Right lobe of liver (tissue), 4 donors: ENCODE data around the gene DYNC2H1.

ENCODE experiments used
- POLR2A ChIP-seq: fragments of 450-650 bp; IDR thresholded peaks from one replicate; pipeline ENCODE4 v1.6.1; 2017; ENCODE audit warnings: antibody characterized with exemption, mild to moderate bottlenecking
- TF ChIP-seq, protein P1 (sequence below), 4 donors: fragments of 200-600 bp in 3 of 4; fragments of 450-650 bp in 1 of 4; IDR thresholded peaks; one replicate each; pipeline versions ENCODE4 v1.5.1 to v1.8.0; 2016 to 2022; ENCODE audit warnings: antibody characterized with exemption in 4 of 4, mild to moderate bottlenecking in 2 of 4
- donor health status: DM: no; HTN: no; CAD: no.
- donor health status: DM: no; HTN: no; CAD: no.
- donor health status: DM: no; HTN: yes; CAD: no.

DNA sequence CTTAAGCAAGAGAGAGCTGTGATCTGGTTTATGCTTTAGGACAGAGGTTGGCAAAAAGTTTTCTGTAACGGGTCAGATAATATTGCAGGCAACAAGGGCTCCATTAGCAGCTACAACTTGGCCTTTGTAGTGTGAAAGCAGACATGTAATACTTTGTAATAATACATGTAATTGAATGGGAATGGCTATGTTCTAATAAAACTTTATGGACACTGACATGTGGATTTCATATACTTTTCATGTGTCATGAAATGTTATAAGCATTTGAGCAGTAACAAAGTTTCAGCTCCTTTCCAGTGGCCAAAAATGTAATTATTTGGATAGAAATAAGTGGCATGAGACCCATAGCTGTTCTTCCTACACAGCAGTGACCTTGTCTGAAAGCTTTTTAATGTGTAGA lies 3.1 kb downstream of the DYNC2H1 start:
- TF ChIP-seq, protein P1, sequence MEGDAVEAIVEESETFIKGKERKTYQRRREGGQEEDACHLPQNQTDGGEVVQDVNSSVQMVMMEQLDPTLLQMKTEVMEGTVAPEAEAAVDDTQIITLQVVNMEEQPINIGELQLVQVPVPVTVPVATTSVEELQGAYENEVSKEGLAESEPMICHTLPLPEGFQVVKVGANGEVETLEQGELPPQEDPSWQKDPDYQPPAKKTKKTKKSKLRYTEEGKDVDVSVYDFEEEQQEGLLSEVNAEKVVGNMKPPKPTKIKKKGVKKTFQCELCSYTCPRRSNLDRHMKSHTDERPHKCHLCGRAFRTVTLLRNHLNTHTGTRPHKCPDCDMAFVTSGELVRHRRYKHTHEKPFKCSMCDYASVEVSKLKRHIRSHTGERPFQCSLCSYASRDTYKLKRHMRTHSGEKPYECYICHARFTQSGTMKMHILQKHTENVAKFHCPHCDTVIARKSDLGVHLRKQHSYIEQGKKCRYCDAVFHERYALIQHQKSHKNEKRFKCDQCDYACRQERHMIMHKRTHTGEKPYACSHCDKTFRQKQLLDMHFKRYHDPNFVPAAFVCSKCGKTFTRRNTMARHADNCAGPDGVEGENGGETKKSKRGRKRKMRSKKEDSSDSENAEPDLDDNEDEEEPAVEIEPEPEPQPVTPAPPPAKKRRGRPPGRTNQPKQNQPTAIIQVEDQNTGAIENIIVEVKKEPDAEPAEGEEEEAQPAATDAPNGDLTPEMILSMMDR (IDR thresholded peaks at IDR 0.05): no peak
- no peak for TF ChIP-seq POLR2A
